OCI-LY7 (cell line): Measurements from ENCODE around the gene BCDIN3D. TPM values are rescaled to one million over a fixed set of nuclear protein-coding genes. Genes with fewer than 3 reads are reported as not detected.

ENCODE experiments used
- BruUV-seq: library from RNA; stranded (reverse); fragments of 400-500 nt; replicated peaks from 2 replicates; lab custom pipeline; 2021; lab: Mats Ljungman, UMichigan
- CTCF ChIA-PET: fragments of 300-600 bp; sonication (Branson Sonifier 250); formaldehyde crosslinking; loops from one replicate; lab custom pipeline; 2022; ENCODE audit warnings: antibody characterized with exemption; ENCODE audit not compliant: unreplicated experiment; lab: Charles Lee
- POLR2A ChIA-PET: fragments of 300-600 bp; sonication (Branson Sonifier 250); formaldehyde crosslinking; loops from one replicate; lab custom pipeline; 2022; ENCODE audit warnings: antibody characterized with exemption; lab: Charles Lee
- DNase-seq: peaks from one replicate; pipeline ENCODE4 v3.0.0-alpha.2; 2015; ENCODE audit warnings: low spot score
- H2AFZ ChIP-seq: fragments of 200-600 bp; sonication (generic), shearing (Covaris generic); 2 replicates; pipeline ENCODE4 v1.6.1; 2014; ENCODE audit warnings: mild to moderate bottlenecking, antibody characterized with exemption, low read length, moderate library complexity
- H3K27ac ChIP-seq: fragments of 200-600 bp; sonication (generic); 2 replicates; pipeline ENCODE4 v1.5.1; 2014; ENCODE audit warnings: mixed run types, low read depth, mild to moderate bottlenecking, moderate library complexity, low read length, inconsistent platforms; ENCODE audit not compliant: poor library complexity, severe bottlenecking
- H3K36me3 ChIP-seq: fragments of 200-600 bp; sonication (generic); 2 replicates; pipeline ENCODE4 v1.6.1; 2014; ENCODE audit warnings: mild to moderate bottlenecking, antibody characterized with exemption, low read length, moderate library complexity, mixed read lengths; ENCODE audit not compliant: insufficient read depth
- H3K4me1 ChIP-seq: fragments of 200-600 bp; sonication (generic); 2 replicates; pipeline ENCODE4 v1.5.1; 2014; ENCODE audit warnings: mild to moderate bottlenecking, low read length; ENCODE audit not compliant: insufficient read depth, poor library complexity, severe bottlenecking
- H3K4me2 ChIP-seq: fragments of 200-600 bp; sonication (generic); 2 replicates; pipeline ENCODE4 v1.6.1; 2014; ENCODE audit warnings: mild to moderate bottlenecking, low read length
- H3K4me3 ChIP-seq: fragments of 200-600 bp; sonication (generic); 2 replicates; pipeline ENCODE4 v1.5.1; 2014; ENCODE audit warnings: mild to moderate bottlenecking, low read depth, low read length; ENCODE audit not compliant: poor library complexity, severe bottlenecking
- H3K79me2 ChIP-seq: fragments of 200-600 bp; sonication (generic); 2 replicates; pipeline ENCODE4 v1.6.1; 2016; ENCODE audit warnings: low read depth, mild to moderate bottlenecking, low read length, moderate library complexity, mixed read lengths; ENCODE audit not compliant: insufficient read depth
- H3K9me2 ChIP-seq: fragments of 200-600 bp; sonication (generic); 2 replicates; pipeline ENCODE4 v1.6.1; 2016; ENCODE audit warnings: mild to moderate bottlenecking, low read length, mixed read lengths; ENCODE audit not compliant: insufficient read depth
- H3K9me3 ChIP-seq: fragments of 200-600 bp; sonication (generic); 2 replicates; pipeline ENCODE4 v1.6.1; 2014; ENCODE audit warnings: mild to moderate bottlenecking, mixed run types, low read length, mixed read lengths
- H4K20me1 ChIP-seq: fragments of 200-600 bp; sonication (generic); 2 replicates; pipeline ENCODE4 v1.6.1; 2014; ENCODE audit warnings: mild to moderate bottlenecking, antibody characterized with exemption, low read length, moderate library complexity, mixed read lengths; ENCODE audit not compliant: insufficient read depth
- CTCF ChIP-seq: fragments of 200-600 bp; sonication (generic); conservative IDR thresholded peaks from 2 replicates; pipeline ENCODE4 v1.5.1; 2014; ENCODE audit warnings: mild to moderate bottlenecking, antibody characterized with exemption, low read length, moderate library complexity, mixed read lengths
- EZH2phosphoT487 ChIP-seq: fragments of 200-600 bp; sonication (generic); IDR thresholded peaks from 2 replicates; pipeline ENCODE4 v1.6.1; 2018; ENCODE audit warnings: low read depth, borderline replicate concordance, mild to moderate bottlenecking, mixed run types, antibody characterized with exemption, low read length, moderate library complexity, mixed read lengths
- intact Hi-C: fragments of 100-400 bp; cut with micrococcal nuclease; formaldehyde crosslinking; loops from one replicate; pipeline ENCODE4 v1.10.0; 2022; ENCODE audit not compliant: unreplicated experiment
- total RNA-seq, 2 experiments: library from RNA; depleted of rRNA in 1 of 2; stranded (reverse); fragments of >200 nt in 1 of 2; shearing (Covaris generic) in 1 of 2; gene quantifications; 2 replicates each; pipeline ENCODE4 v1.2.3, GENCODE V29; 2014 to 2022

Gene BCDIN3D
- total RNA-seq, 2 experiments from 2014 or later: 8.4 to 10.1 TPM

DNA sequence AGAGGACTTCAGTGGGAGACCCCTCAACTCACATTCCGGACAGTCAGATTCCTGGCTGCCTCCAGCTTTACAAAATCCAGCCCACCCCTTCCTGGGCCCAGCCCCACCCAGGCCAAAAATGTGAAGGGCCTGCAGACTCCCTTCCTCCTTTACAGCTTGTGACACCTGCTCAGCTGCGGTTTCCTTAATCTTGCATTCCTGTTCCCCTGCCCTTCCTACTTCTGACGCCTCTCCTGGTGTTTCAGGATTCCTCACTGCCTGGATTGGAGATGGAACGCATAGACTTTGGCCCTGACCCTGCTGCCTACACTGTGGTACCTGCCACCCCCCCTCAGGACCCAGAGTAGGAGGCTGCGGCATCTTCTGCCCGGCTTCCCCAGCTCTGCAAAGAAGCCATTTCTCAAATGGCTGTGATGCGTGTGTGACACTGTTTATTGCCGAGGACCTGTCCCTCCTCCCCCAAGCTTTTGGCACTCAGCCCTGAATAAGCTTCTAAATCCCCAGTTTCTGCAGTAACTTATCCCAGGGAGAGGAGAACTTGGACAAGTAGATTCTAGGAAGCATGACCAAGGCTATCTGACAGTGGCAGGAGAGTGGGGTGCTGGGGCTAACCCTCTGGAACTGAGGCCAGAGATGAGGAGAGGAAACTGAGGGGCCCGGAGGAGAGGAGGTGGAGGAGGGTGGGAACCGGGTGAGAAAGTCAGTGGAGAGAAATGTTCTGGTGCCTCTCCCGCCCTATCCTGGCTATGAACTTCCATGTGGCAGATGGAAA is 24.9 kb upstream of the BCDIN3D start:
- no peaks in the 10 kb centered on the region for H3K4me1 ChIP-seq
- TF ChIP-seq EZH2phosphoT487 (no peak), CTCF (no peak)
- CTCF ChIA-PET: interaction anchor here (1.0 to 1.1 kb wide), 3 partner anchors 25 to 90 kb away, joined by 3 read pairs; partner anchors contain the start of gene BCDIN3D
- intact Hi-C loops: loop anchor here (10.0 kb wide), 2 partner anchors 77 to 187 kb away; partner anchors contain the start of gene ASIC1
- H2AFZ ChIP-seq: no peak overlapping the region
- H3K27ac ChIP-seq: no peak overlapping the region
- POLR2A ChIA-PET: interaction anchor here (1.1 kb wide), 1 partner anchor 110 kb away, joined by 4 read pairs; no protein-coding TSS in a partner anchor
- no peak for DNase-seq
- H3K9me2 ChIP-seq: no peaks in the 10 kb centered on the region
- BruUV-seq: no TSS peak
- H3K4me2 ChIP-seq: no peak overlapping the region
- no peaks in the 10 kb centered on the region for H3K9me3 ChIP-seq
- no peak overlapping the region for H3K4me3 ChIP-seq
- H3K36me3 ChIP-seq: no peaks in the 10 kb centered on the region
- no peaks in the 10 kb centered on the region for H3K79me2 ChIP-seq
- no peaks in the 10 kb centered on the region for H4K20me1 ChIP-seq

DNA sequence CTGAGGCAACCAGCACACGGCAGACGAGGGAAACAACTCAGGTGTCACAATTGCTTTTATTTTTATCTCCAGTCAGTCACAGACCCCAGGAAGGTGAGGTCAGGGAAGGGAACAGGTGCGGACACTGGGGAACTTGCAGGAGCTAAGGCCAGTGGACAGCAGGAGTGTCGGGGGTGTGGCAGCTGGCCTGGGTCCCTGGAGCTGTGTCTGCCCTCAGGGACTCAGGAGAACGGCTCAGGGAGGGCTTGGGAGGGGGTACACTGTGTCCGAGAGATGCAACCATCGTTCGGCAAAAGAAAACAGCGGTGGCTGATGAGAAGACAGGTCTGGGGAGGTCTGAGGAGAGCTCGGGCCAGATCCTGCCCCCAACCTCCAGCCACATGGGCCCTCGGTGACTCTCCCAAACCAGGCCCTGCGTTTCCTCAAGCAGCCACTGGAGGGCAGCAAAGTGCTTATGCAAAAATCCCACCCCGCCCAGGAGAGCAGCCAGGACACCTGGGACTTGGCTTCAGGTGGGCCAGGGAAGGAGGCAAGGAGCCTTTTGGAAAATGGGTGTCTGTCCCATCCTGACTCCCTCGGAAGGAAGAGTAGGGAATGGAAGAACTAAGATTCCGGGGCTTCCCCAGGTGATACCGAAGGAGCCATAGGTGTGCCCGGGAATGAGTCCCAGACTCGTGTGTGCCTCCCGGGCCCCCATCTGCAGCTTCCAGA is 24.1 kb upstream of the BCDIN3D start:
- POLR2A ChIA-PET: interaction anchor here (1.1 kb wide), 1 partner anchor 109 kb away, joined by 4 read pairs; no protein-coding TSS in a partner anchor
- TF ChIP-seq EZH2phosphoT487: no peak
- TF ChIP-seq CTCF: peak; percentile 93

More for the DNA sequence above, 24.1 kb upstream of the BCDIN3D start:
- Histone ChIP-seq H3K9me2 (no peaks in the 10 kb centered on the region), H3K27ac (no peak overlapping the region), H4K20me1 (no peaks in the 10 kb centered on the region), H3K36me3 (no peaks in the 10 kb centered on the region), H3K4me1 (no peaks in the 10 kb centered on the region), H3K79me2 (no peaks in the 10 kb centered on the region), H2AFZ (peak overlapping the region; percentile 59; the same call in 1 of the 2 replicates), H3K4me3 (no peak overlapping the region), H3K9me3 (no peaks in the 10 kb centered on the region), H3K4me2 (no peak overlapping the region)
- no TSS peak for BruUV-seq
- intact Hi-C loops: loop anchor here (10.0 kb wide), 2 partner anchors 78 to 188 kb away; partner anchors contain the start of gene ASIC1
- CTCF ChIA-PET: interaction anchor here (0.6 to 1.4 kb wide), 4 partner anchors 40 to 124 kb away, joined by 3 read pairs; no protein-coding TSS in a partner anchor
- peak; percentile 77 for DNase-seq
